Activated CD8-positive, alpha-beta memory T cell treated with anti-CD3 and anti-CD28 coated beads, Interleukin-2, amount 50 U/mL, for 4 hours (primary cell): ENCODE measurements around the gene RB1.
A peak's percentile ranks its signal among the peaks of the same experiment; 100 is the strongest.
"Not testable (repeated sequence)": the region's sequence is repeated elsewhere in the genome, so short reads cannot be mapped to it uniquely, and the experiment has no call there.

Source experiments
- DNase-seq: peaks from one replicate; pipeline ENCODE4 v3.0.0-alpha.2; 2020

RB1 gene

GRCh38 chr13:48299591-48299990 is 4.0 kb upstream of the RB1 start:
- DNase-seq: no peak

DNA sequence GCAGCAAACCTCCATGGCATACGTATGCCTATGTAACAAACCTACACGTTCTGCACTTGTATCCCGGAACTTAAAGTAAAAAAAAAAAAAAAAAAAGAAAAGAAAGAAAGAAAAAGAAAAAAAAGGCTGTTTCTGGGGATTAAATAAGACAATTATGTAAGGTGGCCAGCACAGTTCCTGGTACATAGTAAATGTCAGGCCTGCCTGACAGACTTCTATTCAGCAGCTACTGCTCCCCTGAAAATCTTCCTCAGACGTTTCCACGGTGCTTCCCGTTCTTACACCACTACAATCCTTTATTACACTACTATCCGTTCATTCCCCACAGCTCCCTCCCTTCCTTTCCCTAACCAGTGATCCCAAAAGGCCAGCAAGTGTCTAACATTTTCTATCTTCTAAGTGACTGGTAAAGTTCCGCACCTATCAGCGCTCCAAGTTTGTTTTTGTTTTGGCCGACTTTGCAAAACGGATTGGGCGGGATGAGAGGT is 636 bp upstream of the RB1 start:
- no peak for DNase-seq

- DNase-seq: no peak
Observed at GRCh38 chr13:48304143-48304876, 759 bp downstream of the RB1 start.

DNA sequence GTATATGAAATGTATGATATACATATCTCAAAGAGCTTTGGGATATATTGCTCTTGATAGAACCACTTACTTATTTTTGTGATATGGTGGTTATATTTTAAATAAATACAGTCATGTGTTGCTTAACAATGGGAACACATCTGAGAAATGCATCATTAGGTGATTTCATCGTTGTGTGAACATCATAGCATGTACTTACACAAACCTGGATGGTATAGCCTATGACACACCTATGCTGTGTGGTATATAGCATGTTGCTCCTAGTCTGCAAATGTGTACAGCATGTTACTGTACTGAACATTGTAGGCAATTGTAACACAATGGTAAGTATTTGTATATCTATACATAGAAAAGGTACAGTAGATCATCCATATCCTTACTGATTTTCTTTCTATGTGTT is 7.7 kb downstream of the RB1 start:
- DNase-seq: no peak

GRCh38 chr13:48315969-48316650 is 12.6 kb downstream of the RB1 start:
- no peak for DNase-seq

GRCh38 chr13:48316826-48317510 is 13.4 kb downstream of the RB1 start:
- no peak for DNase-seq

DNA sequence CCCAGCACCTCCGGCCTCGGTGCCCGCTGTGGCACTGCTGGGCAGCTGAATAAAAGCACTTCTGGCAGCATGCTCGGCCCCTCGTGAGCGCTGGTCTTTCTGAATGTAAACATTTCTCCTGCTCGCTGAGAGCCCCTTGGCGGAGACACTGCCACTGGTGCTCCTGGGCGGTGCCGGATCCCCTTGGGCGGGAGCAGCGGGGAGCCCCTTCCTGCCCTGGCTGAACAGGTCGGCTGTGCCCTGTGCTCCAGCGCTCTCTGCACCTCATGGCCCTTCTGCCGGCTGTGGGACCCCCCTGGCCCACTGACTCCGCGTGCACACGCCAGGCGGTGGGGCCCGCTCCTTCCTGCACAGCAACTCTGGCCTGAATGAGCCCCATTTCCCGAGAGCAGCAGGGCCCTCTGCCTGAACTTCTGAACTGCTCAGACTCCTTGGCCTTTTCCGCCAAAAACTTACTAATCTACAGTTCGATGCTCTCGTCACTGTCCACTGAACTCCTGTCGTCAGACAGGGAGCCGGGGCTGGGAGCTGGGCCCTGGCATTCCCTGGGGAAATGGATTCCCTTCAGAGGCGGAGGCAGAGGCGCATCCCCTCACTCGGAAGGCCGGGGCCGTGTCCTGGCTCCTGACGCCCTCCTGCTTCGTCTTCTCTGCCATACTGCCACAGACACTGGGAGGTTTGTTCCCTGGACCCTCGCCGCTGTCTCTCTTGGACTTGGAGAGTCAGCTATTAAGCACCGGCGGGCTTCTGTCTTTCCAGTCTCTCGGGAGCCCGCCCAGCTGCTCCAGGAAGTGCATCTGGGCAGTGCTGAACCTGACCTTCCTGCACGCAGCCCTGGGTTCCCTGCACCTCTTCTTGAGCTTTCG is 14.2 kb downstream of the RB1 start:
- DNase-seq: no peak

DNA sequence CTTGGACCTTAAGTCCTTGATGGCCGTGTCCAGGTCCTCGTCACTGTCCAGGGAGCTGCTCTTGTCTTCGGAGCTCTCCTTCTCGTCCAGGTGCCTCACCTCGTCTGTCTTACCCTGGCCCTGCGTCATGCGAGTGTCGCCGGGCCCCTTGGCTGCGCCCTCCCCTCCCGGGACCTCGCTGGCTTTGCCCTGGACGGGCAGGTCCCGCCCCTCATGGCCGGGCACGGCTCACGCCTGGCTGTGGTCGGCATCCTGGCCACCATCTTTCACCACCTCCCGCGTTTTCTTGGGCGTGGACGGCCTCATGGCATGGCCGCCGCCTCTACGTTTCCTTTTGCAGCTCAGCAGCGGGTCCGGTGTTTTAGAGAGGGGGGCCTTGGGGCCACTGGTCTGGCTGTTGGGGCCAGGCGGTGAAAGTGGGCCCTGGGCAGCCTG is 14.8 kb downstream of the RB1 start:
- DNase-seq: no peak

GRCh38 chr13:48318821-48319511 is 15.4 kb downstream of the RB1 start:
- DNase-seq: peak; percentile 19

- no peak for DNase-seq
Observed at GRCh38 chr13:48319531-48320398, 16.2 kb downstream of the RB1 start.

DNA sequence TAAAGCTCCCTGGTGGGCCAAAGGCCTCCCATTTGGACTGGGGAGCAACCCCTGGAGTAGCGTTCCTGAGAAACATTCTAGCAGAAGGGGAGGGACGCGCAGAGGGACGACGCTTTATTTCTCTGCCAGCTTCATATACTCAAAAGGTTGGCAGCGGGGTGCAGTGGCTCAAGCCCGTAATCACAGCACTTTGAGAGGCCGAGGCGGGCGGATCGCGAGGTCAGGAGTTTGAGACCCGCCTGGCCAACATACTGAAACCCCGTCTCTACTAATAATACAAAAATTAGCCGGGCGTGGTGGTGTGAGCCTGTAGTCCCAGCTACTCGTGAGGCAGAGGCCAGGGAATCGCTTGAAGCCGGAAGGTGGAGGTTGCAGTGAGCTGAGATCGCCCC is 16.8 kb downstream of the RB1 start:
- no peak for DNase-seq

- DNase-seq: no peak
Observed at GRCh38 chr13:48320891-48321510, 17.4 kb downstream of the RB1 start.

- no peak for DNase-seq
Observed at GRCh38 chr13:48322294-48322693, 18.7 kb downstream of the RB1 start.

DNA sequence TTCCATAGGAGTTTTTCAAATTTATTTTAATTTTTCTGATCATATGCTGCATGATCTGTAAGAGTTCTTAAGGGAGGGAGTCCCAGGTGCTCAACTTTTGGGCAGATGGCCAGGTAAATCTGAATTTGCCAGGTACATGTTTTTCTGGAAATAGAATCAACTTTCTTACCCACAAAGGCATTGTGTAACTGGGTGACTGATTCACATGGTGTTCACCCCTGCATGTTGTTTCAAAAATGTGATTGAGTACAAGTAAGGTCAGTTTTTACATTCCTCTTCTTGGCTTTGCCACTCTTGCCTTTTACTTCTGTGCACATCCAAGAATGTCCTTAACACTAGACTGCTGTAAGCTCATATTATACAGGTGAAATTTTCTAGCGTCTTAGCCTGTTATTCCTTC is 30.4 kb downstream of the RB1 start:
- DNase-seq: no peak

- no peak for DNase-seq
Observed at GRCh38 chr13:48334534-48335127, 31.1 kb downstream of the RB1 start.

DNA sequence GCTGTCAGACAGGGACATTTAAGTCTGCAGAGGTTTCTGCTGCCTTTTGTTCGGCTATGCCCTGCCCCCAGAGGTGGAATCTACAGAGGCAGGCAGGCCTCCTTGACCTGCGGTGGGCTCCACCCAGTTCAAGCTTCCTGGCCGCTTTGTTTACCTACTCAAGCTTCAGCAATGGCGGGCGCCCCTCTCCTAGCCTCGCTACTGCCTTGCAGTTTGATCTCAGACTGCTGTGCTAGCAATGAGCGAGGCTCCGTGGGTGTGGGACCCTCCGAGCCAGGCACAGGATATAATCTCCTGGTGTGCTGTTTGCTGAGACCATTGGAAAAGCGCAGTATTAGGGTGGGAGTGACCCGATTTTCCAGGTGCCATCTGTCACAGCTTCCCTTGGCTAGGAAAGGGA is 35.6 kb downstream of the RB1 start:
- DNase-seq: not testable (repeated sequence)

GRCh38 chr13:48344264-48344663 is 40.7 kb downstream of the RB1 start:
- DNase-seq: no peak

DNA sequence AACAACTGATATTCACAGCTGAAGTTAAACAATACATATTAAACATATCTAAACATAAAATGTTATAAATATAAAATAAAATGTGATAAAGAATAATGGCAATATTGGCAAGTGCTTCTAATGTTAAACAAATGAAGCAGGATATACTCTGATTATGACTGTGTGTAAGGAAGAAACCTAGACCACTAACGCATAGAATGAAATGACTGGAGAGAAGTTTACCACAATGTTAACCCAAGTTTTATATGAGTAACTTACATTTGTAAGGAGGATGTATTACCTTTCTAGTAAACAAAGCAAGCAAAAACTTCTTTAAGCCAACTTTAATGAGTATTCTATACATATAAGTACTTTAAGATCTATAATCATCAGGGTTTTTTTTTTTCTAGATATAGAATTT is 43.0 kb downstream of the RB1 start:
- DNase-seq: no peak

- no peak for DNase-seq
Observed at GRCh38 chr13:48349525-48349924, 46.0 kb downstream of the RB1 start.

GRCh38 chr13:48353590-48353989 is 50.0 kb downstream of the RB1 start:
- DNase-seq: no peak
